KMS-11 (cell line): ENCODE results near the gene ZNF616.

Experiments used
- H2AFZ ChIP-seq: fragments of 200-600 bp; sonication (generic); 2 replicates; pipeline ENCODE4 v1.6.1; 2016; ENCODE audit warnings: antibody characterized with exemption, mixed run types, low read depth
- H3K27ac ChIP-seq: fragments of 200-600 bp; sonication (generic); 2 replicates; pipeline ENCODE4 v1.6.1; 2016; ENCODE audit warnings: mild to moderate bottlenecking, mixed run types
- H3K27me3 ChIP-seq: fragments of 200-600 bp; sonication (generic); 2 replicates; pipeline ENCODE4 v1.6.1; 2017; ENCODE audit warnings: mild to moderate bottlenecking, low read depth, mixed run types, moderate library complexity; ENCODE audit not compliant: insufficient read depth
- H3K36me3 ChIP-seq: fragments of 200-600 bp; sonication (generic); 2 replicates; pipeline ENCODE4 v1.6.1; 2017; ENCODE audit warnings: mild to moderate bottlenecking, mixed run types; ENCODE audit not compliant: insufficient read depth
- H3K4me1 ChIP-seq: fragments of 200-600 bp; sonication (generic); 2 replicates; pipeline ENCODE4 v1.6.1; 2016; ENCODE audit warnings: mild to moderate bottlenecking, low read depth, mixed run types; ENCODE audit not compliant: poor library complexity, severe bottlenecking
- H3K4me2 ChIP-seq: fragments of 200-600 bp; sonication (generic); 2 replicates; pipeline ENCODE4 v1.7.0; 2016; ENCODE audit warnings: mild to moderate bottlenecking, mixed run types
- H3K4me3 ChIP-seq: fragments of 200-600 bp; sonication (generic); IDR thresholded peaks from 2 replicates; pipeline ENCODE4 v1.6.1; 2017; ENCODE audit warnings: low read depth, low read length, mixed read lengths; ENCODE audit not compliant: insufficient read depth
- H3K79me2 ChIP-seq: fragments of 200-600 bp; sonication (generic); 2 replicates; pipeline ENCODE4 v1.6.1; 2016; ENCODE audit warnings: low read depth, mixed run types; ENCODE audit not compliant: insufficient read depth
- H3K9ac ChIP-seq: fragments of 200-600 bp; sonication (generic); 2 replicates; pipeline ENCODE4 v1.6.1; 2016; ENCODE audit warnings: mild to moderate bottlenecking, mixed run types
- H4K20me1 ChIP-seq: fragments of 200-600 bp; sonication (generic); 2 replicates; pipeline ENCODE4 v1.6.1; 2016; ENCODE audit warnings: mild to moderate bottlenecking, mixed run types; ENCODE audit not compliant: insufficient read depth
- TF ChIP-seq, protein P1 (sequence below): fragments of 200-600 bp; sonication (generic); conservative IDR thresholded peaks from 2 replicates; pipeline ENCODE4 v1.6.1; 2017; ENCODE audit warnings: low read depth, mild to moderate bottlenecking, antibody characterized with exemption, low read length, moderate library complexity, mixed read lengths

Gene ZNF616

DNA sequence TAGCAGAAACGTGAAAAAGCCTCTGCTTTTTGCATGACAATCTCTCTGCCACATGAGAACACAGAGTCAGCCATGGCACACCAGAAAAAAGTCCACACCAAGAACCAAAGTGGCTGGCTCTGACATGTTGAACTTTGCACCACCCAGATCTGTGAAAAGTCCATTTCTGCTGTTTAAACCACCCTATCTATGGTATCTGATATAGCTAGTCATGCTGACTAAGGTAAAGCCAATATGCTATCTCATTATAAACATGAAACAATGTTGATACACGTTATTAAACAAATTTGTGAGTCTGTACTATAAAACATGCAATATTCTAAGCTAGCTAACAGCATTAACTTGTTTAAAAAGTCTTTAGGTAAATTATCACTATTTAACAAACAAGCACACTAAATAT is 70.1 kb downstream of the ZNF616 start:
- H3K4me3 ChIP-seq, result no peak overlapping the region
- H3K79me2 ChIP-seq, result no peaks in the 10 kb centered on the region
- no peak overlapping the region for H3K9ac ChIP-seq
- H3K27me3 ChIP-seq, result no peaks in the 10 kb centered on the region
- H3K4me1 ChIP-seq, result no peaks in the 10 kb centered on the region
- TF ChIP-seq, protein P1, sequence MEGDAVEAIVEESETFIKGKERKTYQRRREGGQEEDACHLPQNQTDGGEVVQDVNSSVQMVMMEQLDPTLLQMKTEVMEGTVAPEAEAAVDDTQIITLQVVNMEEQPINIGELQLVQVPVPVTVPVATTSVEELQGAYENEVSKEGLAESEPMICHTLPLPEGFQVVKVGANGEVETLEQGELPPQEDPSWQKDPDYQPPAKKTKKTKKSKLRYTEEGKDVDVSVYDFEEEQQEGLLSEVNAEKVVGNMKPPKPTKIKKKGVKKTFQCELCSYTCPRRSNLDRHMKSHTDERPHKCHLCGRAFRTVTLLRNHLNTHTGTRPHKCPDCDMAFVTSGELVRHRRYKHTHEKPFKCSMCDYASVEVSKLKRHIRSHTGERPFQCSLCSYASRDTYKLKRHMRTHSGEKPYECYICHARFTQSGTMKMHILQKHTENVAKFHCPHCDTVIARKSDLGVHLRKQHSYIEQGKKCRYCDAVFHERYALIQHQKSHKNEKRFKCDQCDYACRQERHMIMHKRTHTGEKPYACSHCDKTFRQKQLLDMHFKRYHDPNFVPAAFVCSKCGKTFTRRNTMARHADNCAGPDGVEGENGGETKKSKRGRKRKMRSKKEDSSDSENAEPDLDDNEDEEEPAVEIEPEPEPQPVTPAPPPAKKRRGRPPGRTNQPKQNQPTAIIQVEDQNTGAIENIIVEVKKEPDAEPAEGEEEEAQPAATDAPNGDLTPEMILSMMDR, result no peak
- no peaks in the 10 kb centered on the region for H4K20me1 ChIP-seq
- H3K4me2 ChIP-seq, result no peak overlapping the region
- H3K27ac ChIP-seq, result no peak overlapping the region
- peaks cover 19% of the 10 kb centered on the region; the same call in 1 of the 2 replicates for H3K36me3 ChIP-seq
- H2AFZ ChIP-seq, result no peak overlapping the region

GRCh38 chr19:52066258-52066863 is 73.4 kb downstream of the ZNF616 start:
- no peak overlapping the region for H3K9ac ChIP-seq

DNA sequence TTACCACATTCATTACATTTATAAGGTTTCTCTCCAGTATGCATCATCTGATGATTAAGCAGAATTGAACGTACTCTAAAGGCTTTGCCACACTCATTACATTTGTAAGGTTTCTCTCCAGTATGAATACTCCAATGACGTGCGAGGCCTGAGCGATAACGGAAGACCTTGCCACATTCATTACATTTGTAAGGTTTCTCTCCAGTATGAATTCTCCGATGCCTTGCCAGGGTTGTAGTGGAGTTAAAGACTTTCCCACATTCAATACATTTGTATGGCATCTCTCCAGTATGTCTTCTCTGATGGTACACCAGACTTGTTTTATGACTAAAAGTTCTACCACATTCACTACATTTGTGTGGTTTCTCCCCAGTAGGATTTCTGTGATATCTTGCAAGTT is 74.3 kb downstream of the ZNF616 start:
- Histone ChIP-seq H3K79me2 (no peaks in the 10 kb centered on the region), H3K36me3 (peaks cover 11% of the 10 kb centered on the region; the same call in 1 of the 2 replicates), H3K27me3 (no peaks in the 10 kb centered on the region), H3K4me2 (no peak overlapping the region), H4K20me1 (no peaks in the 10 kb centered on the region), H3K9ac (no peak overlapping the region), H3K4me1 (no peaks in the 10 kb centered on the region), H2AFZ (no peak overlapping the region), H3K27ac (no peak overlapping the region), H3K4me3 (no peak overlapping the region)
- TF ChIP-seq, protein P1, result no peak

More at GRCh38 chr19:52066258-52066863, 73.4 kb downstream of the ZNF616 start:
- no peak overlapping the region for H3K4me2 ChIP-seq
- H3K79me2 ChIP-seq, result no peaks in the 10 kb centered on the region
- TF ChIP-seq, protein P1, result no peak
- H2AFZ ChIP-seq, result no peak overlapping the region
- H3K36me3 ChIP-seq, result peaks cover 11% of the 10 kb centered on the region; the same call in 1 of the 2 replicates
- H3K4me1 ChIP-seq, result no peaks in the 10 kb centered on the region
- H3K27me3 ChIP-seq, result no peaks in the 10 kb centered on the region
- H3K27ac ChIP-seq, result no peak overlapping the region
- no peaks in the 10 kb centered on the region for H4K20me1 ChIP-seq
- H3K4me3 ChIP-seq, result no peak overlapping the region
